Measurements from ENCODE around the gene USP9X.

The USP9X gene

DNA sequence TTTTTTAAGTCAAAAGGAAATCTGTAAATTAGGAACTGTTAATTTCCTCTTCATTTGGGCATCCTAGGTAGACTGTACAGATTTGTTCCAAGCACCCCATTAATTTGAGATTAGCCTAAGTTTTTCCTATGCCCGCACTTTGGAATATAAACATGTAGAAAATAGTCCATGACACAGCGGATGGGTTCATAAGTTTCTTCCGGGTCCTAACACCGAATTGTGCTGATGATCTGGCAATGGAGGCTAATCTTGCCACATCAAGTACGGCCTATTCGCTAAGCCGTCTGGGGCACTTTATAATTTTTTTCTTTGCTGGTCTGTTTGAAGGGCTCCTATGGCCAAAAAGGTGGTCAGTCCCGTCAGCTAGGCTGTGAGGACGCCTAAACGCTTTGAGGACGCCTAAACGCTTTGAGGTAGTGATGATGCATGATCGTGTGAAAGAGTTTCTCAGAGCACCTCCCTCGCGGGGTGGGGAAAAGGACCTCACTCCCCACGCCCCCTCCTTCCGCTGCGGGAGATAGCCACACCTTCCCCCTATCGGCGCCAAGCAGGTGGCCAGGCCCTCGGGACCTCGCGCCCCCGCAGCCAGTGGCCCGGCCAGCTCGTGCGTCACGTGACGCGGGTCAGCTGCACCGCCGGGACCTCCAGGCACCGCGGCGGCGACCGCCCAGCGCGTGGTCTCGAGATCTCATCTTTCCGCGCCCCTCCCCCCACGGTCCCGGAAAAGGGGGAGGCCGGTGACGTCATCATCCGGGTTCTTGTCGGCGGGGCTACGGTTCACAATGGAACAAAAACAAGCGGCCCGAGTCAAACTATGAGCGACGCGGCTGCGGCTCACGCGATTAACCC lies 977 bp upstream of the USP9X start (continued):
- TF ChIP-seq, protein P1, sequence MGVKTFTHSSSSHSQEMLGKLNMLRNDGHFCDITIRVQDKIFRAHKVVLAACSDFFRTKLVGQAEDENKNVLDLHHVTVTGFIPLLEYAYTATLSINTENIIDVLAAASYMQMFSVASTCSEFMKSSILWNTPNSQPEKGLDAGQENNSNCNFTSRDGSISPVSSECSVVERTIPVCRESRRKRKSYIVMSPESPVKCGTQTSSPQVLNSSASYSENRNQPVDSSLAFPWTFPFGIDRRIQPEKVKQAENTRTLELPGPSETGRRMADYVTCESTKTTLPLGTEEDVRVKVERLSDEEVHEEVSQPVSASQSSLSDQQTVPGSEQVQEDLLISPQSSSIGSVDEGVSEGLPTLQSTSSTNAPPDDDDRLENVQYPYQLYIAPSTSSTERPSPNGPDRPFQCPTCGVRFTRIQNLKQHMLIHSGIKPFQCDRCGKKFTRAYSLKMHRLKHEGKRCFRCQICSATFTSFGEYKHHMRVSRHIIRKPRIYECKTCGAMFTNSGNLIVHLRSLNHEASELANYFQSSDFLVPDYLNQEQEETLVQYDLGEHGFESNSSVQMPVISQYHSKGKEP (tag by site-specific recombination; IDR thresholded peaks at IDR 0.05), result peak; percentile 33; the same call in 1 of the 2 replicates
- TF ChIP-seq SP3 (tag by site-specific recombination; IDR thresholded peaks at IDR 0.05) (peak; percentile 87), ZNF544 (tag by site-specific recombination; IDR thresholded peaks at IDR 0.05) (no peak), ZNF202 (tag by site-specific recombination; IDR thresholded peaks at IDR 0.05; ENCODE audit: borderline replicate concordance) (no peak), REPIN1 (tag by site-specific recombination; IDR thresholded peaks at IDR 0.05; ENCODE audit: low read depth) (no peak), IKZF3 (tag by site-specific recombination; IDR thresholded peaks at IDR 0.05) (peak; percentile 86), ZNF624 (tag by site-specific recombination; IDR thresholded peaks at IDR 0.05) (peak; percentile 37; the same call in 1 of the 2 replicates), ZNF211 (tag by site-specific recombination; IDR thresholded peaks at IDR 0.05; ENCODE audit: low read depth) (no peak), GFI1B (tag by site-specific recombination; IDR thresholded peaks at IDR 0.05) (no peak), ZNF2 (tag by site-specific recombination; IDR thresholded peaks at IDR 0.05) (no peak; the same call in 1 of the 2 replicates), ZNF16 (tag by site-specific recombination; IDR thresholded peaks at IDR 0.05; ENCODE audit: low read depth) (no peak), ZNF155 (tag by site-specific recombination; IDR thresholded peaks at IDR 0.05) (no peak), GLI4 (tag by site-specific recombination; IDR thresholded peaks at IDR 0.05) (no peak), AEBP2 (tag by site-specific recombination; IDR thresholded peaks at IDR 0.05; ENCODE audit: borderline replicate concordance) (no peak), KLF8 (tag by site-specific recombination; IDR thresholded peaks at IDR 0.05) (peak; percentile 94), TCF7L2 (IDR thresholded peaks at IDR 0.05; ENCODE audit: borderline replicate concordance, low read depth, low read length) (peak; percentile 58; the same call in 1 of the 2 replicates), ZNF548 (tag by site-specific recombination; IDR thresholded peaks at IDR 0.05) (no peak), MYNN (tag by site-specific recombination; IDR thresholded peaks at IDR 0.05; ENCODE audit: borderline replicate concordance) (peak; percentile 70), ZNF391 (tag by site-specific recombination; IDR thresholded peaks at IDR 0.05; ENCODE audit: borderline replicate concordance, low read depth) (no peak; the same call in 1 of the 2 replicates), ZSCAN23 (tag by site-specific recombination; IDR thresholded peaks at IDR 0.05) (no peak; the same call in 1 of the 2 replicates), ZSCAN18 (tag by site-specific recombination; IDR thresholded peaks at IDR 0.05) (peak; percentile 74; the same call in 1 of the 2 replicates), KLF7 (tag by site-specific recombination; IDR thresholded peaks at IDR 0.05; ENCODE audit: borderline replicate concordance) (no peak), ZNF600 (tag by site-specific recombination; IDR thresholded peaks at IDR 0.05) (peak; percentile 98), ZNF133 (tag by site-specific recombination; IDR thresholded peaks at IDR 0.05) (no peak), HOXC10 (CRISPR knock-in tag; IDR thresholded peaks at IDR 0.05) (0 out of 2 replicates have a peak, but pooled peaks have one; percentile 73), ZNF423 (tag by site-specific recombination; IDR thresholded peaks at IDR 0.05) (peak; percentile 100), ZNF248 (tag by site-specific recombination; IDR thresholded peaks at IDR 0.05) (no peak), ZNF623 (tag by site-specific recombination; IDR thresholded peaks at IDR 0.05) (no peak), EGR2 (tag by site-specific recombination; IDR thresholded peaks at IDR 0.05; ENCODE audit: low read depth) (peak; percentile 91), ZNF843 (tag by site-specific recombination; IDR thresholded peaks at IDR 0.05) (peak; percentile 88), KLF9 (tag by site-specific recombination; IDR thresholded peaks at IDR 0.05; ENCODE audit: low read depth) (peak; percentile 91)
- TF ChIP-seq, protein P2, sequence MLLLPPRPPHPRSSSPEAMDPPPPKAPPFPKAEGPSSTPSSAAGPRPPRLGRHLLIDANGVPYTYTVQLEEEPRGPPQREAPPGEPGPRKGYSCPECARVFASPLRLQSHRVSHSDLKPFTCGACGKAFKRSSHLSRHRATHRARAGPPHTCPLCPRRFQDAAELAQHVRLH (tag by site-specific recombination; IDR thresholded peaks at IDR 0.05), result peak; percentile 76
- TF ChIP-seq, protein P3, sequence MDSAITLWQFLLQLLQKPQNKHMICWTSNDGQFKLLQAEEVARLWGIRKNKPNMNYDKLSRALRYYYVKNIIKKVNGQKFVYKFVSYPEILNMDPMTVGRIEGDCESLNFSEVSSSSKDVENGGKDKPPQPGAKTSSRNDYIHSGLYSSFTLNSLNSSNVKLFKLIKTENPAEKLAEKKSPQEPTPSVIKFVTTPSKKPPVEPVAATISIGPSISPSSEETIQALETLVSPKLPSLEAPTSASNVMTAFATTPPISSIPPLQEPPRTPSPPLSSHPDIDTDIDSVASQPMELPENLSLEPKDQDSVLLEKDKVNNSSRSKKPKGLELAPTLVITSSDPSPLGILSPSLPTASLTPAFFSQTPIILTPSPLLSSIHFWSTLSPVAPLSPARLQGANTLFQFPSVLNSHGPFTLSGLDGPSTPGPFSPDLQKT (IDR thresholded peaks at IDR 0.05; ENCODE audit: borderline replicate concordance, low read depth, low read length), result no peak; the same call in 1 of the 2 replicates
- TF ChIP-seq, protein P4, sequence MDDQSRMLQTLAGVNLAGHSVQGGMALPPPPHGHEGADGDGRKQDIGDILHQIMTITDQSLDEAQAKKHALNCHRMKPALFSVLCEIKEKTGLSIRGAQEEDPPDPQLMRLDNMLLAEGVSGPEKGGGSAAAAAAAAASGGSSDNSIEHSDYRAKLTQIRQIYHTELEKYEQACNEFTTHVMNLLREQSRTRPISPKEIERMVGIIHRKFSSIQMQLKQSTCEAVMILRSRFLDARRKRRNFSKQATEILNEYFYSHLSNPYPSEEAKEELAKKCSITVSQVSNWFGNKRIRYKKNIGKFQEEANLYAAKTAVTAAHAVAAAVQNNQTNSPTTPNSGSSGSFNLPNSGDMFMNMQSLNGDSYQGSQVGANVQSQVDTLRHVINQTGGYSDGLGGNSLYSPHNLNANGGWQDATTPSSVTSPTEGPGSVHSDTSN (CRISPR knock-in tag; IDR thresholded peaks at IDR 0.05), result peak; percentile 87; the same call in 1 of the 2 replicates
